ENCODE results near the gene EIF3F.

Gene EIF3F, protein sequence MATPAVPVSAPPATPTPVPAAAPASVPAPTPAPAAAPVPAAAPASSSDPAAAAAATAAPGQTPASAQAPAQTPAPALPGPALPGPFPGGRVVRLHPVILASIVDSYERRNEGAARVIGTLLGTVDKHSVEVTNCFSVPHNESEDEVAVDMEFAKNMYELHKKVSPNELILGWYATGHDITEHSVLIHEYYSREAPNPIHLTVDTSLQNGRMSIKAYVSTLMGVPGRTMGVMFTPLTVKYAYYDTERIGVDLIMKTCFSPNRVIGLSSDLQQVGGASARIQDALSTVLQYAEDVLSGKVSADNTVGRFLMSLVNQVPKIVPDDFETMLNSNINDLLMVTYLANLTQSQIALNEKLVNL

DNA sequence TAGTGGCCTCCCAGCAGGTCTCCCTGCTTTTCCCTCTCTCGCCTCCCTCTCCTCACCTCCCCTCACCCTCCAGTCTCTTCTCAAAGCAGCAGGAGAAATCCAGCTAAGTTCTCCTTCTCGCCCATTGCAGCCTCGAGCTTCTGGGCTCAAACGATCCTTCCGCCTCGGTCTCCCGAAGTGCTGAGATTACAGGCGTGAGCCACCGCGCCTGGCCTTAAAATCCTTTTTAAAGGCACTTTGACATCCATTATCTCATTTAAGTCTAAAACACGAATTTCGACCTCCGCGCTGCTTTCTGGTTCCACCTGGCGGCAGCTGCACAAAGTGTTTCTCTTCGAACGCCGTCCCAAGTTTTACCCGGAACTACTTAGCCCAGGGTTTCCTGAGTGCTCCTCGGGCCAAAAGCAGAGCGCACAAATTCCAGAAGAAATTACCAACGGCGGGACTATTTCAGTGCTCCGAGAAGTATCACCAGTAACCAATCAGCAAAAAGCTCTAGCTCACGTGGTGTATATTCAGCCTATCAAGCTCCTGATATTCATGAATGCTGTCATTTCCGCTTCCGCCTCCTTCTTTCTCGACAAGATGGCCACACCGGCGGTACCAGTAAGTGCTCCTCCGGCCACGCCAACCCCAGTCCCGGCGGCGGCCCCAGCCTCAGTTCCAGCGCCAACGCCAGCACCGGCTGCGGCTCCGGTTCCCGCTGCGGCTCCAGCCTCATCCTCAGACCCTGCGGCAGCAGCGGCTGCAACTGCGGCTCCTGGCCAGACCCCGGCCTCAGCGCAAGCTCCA lies at the start of gene EIF3F:
TSS of gene EIF3F (plus strand) at position 570 of the 792 bp plus-strand sequence. CDS start at position 586, 16 bp downstream.
- DNase-seq (ENCODE audit: low read depth): peak; percentile 99

DNA sequence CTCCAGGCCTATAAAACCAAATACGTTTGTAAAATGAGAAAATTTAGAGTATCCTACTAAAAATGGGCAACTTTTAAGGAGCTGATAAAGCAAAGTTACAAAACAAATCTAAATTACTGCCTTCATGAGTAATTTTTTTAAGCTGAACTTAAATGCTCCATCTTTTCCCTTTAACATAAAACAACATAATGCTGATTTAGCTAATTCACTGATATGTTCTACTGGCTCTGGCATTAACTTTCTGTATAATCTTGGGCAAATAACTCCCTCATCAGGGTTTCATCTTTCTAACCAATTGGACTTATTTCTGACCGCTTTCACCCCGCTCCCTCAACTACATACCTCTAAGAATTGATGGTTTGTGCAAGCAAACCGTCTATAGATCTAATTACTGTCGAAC lies 46.0 kb upstream of the EIF3F start:
- DNase-seq (ENCODE audit: low read depth): no peak

DNA sequence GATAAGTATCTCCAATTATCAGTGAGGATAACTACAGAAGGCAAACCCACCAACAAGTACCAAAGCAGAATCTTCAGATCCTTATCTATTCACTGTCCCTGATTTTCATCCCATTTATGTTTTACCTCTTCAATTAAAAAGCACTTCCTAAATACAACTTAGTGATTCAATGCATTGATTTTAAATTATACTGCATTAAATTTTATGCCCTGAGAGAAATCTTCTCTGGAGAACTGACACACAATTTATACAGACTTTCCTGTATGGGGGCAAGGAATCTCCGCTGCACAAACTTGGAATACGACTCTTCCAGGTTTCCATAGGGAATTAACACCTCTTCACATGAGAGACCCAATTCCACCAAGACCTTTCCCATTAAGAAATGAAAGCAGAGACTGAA lies 45.5 kb upstream of the EIF3F start, which contains the start of gene OR10A3:
TSS of gene OR10A3 (minus strand) at position 101 of the 400 bp plus-strand sequence. CDS start 2,188 bp downstream, outside the sequence.
- DNase-seq (ENCODE audit: low read depth): no peak

DNA sequence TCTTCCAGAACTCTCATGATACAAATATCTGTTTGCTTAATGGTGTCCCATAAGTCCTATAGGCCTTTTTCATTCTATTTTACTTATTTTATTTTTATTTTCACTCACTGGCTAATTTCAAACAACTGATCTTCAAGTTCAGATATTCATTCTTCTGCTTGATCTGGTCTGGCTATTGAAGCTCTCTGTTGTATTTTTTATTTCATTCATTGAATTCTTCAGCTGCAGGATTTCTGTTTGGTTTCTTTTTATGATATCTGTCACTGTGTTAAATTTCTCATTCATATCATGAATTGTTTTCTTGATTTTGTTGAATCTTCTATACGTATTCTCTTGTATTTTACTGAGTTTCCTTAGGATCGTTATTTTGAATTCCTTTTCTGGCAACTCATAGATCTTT lies 43.0 kb upstream of the EIF3F start:
- DNase-seq (ENCODE audit: low read depth): no peak

DNA sequence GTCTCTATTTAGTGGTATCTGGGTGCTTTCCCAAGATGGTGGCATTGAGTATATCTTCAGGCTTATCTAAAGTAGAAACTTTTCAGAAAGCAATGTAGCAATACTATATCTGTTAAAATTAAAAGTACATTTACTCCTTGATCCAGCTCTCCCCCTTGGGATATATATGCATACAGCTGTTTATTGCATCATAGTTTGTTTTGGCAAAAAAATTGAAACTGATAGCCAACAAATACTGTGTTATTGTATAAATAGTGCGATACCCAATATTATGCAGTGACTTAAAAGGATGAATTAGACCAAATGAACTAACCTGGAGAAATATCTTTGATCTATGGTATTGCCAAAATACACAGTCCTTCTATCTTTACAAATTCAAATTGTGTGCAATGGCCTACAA lies 37.2 kb upstream of the EIF3F start:
- DNase-seq (ENCODE audit: low read depth): no peak

DNA sequence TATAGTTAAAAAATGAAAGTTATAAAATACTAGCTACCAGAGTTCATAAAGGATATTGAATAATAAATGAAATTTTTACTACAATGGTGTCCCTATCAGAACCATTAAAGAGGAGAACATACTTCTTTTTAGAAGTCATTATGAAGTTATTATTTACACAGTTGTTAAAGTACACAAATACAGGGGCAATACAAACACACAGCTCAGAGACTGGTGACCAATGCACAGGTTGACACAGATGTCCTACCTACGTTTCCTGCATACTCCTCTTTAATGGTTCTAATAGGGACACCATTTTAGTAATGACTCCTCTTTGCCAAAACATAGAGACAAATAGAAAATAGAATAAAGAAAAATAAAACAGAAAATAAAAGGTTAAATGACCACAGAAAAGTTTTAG lies 31.9 kb upstream of the EIF3F start:
- DNase-seq (ENCODE audit: low read depth): no peak

DNA sequence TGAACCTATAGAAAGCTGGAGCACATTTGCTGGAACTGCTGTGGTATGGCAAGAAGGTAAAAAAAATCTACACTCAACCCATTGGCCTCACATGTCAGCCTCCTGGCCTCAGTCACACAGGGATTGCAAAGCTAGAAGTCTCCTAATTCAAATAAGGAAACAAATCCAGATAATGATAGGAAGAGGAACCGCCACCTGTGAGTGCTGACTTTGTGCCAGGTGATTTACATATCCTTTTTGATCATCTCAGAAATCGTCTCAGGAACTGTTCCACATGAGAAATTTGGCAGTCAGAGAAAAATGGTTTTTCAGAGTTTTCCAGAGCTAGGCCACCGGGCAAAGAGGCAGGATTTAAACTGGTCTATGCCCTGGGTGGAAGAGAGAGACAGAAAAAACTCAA lies 22.9 kb upstream of the EIF3F start:
- no peak for DNase-seq (ENCODE audit: low read depth)

DNA sequence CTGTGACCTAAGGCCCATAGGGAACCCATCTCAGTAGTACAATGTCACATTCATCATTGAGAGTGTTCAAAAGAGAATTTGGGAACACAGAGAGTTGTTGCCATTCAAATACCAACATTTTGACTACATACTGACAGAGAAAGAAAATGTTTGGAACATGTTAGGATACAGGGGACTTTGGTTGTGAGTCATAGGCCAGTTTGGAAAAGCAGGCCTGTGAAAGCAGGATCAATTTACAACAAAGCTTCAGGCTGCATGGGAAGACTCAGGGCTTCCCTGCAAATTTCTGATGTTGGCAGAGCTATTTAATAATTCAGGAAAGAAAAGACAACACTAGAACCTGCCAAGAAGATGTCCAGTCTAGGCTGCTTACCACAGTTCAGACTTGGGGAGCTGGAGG lies 22.3 kb upstream of the EIF3F start:
- no peak for DNase-seq (ENCODE audit: low read depth)

DNA sequence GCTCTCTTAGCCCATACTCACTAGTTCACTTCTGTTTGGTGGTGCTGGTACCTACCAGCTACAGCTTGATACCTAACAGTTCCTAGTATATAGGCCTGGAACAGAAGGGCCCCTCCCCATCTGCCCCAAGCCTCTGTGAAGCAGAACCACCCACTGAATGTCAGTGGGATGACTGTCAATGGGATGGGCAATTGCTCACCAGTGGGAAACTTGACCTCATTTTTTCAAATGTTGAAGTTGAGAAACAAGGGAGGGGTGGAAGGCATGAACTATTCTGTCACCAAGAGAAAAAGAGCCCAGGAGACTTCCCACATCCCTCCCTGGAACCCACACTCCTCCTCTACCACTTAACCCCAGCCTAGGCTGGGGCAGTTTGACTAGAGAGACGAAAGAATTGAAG lies 21.8 kb upstream of the EIF3F start, which contains the start of gene NLRP10:
TSS of gene NLRP10 (minus strand) at position 62 of the 400 bp plus-strand sequence. CDS start 1,952 bp downstream, outside the sequence.
- DNase-seq (ENCODE audit: low read depth): no peak

DNA sequence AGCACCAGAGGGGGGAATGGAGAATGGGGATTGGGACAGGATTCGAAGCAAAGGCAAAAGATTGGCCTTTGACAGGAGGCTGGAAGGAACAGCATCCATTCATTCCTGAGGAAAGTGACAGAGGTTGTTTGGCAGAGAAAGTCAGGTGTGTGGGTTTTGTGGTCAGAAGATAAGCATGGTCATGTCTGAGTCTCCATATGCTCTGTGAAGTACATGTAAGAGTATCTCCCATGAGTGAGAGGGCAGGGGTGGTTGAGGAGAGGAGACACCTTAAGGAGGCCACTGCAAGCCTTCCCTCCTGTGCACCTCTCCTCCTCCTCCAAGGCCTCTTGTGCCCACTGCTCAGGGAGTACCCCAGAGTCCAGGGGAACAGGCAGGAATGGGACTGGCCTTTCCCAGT lies 20.0 kb upstream of the EIF3F start:
- DNase-seq (ENCODE audit: low read depth): no peak

DNA sequence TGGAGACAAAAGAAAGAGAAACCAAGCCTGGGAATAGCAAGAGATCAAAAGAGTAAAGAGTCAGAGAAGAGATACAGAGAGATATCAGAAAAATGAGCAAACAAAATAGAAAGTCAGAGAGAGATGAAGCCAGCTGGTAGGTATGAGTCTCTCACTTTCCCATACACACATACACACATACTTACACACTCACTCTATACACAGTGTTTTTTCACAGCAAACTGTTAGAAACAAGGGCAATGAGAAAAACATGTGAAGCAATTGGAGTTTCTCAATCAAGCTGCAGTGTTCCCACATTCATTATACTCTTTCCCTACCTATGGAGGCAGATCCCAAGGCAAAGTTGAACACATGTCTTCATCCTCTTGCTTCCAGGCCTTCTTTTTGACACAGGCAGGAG lies 19.3 kb upstream of the EIF3F start:
- no peak for DNase-seq (ENCODE audit: low read depth)

DNA sequence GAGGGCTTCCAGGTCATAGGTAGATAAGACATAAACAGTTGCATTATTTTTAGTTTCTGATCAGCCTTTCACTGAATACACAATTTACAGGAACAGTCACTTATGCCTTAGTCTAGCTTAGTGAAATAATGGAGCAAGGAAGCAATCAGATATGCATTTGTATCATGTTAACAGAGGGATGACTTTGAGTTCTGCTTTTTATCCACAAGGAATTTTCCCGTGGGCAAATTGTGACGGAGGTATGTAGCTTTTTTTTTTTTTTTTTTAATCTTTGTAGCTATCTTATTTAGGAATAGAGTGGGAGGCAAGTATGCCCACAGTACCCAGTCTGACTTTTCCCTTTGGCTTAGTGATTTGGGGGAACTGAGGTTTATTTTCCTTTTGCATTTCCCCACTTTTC lies 18.5 kb upstream of the EIF3F start:
- DNase-seq (ENCODE audit: low read depth): no peak

DNA sequence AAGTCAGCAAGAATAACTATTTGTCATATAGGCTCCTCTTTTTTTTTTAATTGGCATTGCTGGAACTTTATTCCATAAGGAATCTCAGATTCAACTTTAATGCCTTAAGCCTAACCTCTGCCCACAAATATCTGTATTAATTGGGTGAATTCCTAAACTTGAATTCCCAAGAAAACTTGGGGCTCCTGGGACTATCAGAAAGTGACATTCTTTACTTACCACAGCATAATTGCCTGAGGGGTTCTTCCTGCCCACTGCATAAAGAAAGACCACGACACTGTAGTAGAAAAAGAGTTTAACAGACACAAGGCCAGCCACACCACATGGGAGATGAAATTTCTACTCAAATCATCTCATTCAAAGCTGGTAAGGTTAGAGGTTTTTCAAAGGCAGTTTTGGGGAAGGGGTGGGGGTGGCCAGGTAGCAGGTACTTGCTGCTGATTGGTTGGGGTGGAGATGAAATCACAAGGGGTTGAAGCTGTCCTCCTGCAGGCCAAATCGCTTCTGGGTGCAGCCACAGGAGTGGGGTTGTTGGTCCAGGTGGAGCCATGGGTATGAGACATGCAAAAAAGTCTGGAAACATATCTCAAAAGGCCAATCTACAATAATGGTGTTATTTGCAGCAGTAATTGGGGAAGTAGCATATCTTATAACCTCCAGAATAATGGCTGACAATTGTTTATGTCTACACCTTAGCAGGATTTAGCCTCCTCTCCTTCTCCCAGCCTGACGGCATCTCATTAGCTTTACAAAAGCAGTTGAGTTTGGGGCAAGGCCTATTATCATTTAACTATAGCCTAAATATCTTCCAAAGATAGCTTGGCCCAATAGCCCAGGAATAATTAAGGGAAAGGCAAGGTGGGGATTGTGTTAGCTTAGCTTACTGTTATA lies 17.1 kb upstream of the EIF3F start:
- no peak for DNase-seq (ENCODE audit: low read depth)

DNA sequence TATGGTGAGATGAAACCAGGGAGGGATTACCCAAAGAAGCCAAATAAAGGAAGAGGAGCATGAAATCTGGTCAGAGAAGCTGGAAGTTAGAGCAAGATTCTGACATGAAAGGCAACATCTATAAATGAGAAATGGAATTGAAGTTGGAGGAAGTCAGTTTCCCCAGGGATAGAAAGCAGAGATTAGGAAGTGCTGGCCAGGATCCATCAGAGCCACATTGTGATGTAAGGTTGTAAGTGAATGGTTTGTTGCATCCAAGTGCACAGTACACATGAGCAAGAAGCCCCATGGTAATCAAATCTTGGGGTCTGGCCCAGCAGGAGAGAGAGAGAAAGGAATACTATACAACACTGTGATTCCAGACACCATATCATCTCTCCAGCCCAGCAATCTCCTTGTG lies 15.3 kb upstream of the EIF3F start:
- DNase-seq (ENCODE audit: low read depth): no peak

DNA sequence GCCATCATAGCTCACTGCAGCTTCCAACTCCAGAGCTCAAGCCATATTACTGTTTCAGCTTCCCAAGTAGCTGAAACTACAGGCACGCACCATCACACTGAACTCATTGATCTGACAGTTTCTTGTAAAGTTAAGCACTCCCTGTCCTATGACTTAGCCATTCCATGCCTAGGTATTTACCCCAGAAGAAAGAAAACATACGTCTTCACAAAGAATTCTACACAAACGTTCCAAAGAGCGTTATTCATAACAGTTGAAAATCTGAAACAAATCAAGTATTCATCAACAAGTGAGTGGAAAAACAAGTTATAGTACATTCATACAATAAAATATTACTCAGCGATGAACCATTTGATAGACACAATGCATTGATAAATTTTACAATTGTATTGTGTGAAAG lies 14.1 kb upstream of the EIF3F start:
- DNase-seq (ENCODE audit: low read depth): no peak

DNA sequence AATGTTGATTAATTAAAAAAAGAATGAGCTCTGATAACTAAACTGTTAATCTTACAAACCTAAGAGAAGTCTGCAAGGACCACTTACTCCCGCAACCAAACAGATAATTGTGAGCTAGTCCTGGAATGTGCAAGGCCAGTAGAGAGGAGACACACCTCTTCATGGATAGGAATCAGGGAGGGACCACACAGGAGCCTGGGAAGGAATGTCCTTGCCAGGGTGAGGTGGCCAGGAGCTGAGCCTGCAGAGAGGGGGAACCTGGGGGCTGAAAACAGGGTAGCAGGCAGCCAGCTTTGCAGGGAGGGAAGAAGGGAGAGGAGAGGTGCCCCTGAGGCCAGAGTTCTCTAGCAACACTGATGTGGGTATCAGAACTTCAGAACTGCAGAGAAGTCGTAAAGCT lies 12.5 kb upstream of the EIF3F start:
- DNase-seq (ENCODE audit: low read depth): no peak

DNA sequence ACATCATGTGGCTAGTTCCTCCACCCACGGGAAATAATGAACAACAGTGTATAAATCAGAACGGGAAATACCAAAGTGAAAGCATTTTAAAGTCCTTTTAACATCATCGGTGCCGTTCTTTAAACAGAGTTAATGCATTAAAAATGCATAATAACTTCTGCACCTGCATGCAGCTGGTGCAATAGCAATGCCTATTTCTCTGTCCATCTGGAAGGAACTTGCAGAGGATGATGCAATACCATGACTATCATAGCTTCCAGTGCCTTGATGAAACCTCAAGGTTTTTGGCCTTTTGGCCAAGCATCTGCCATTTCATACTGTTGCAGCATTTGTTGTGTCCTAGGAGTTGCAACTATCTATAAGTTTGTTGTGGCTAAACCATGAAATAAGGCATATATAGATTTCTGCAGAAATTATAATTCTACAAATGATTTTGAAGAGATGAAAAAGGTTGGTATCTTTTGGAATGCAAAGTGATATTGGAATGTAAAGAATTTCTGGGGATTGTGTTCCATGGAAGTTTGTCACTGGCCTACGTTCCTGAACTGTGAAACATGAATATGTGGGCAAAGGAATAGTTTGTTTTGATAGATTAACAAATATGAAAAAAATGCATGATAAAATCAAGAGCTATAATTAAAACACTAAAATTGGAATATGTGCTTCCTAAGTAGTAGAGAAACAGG lies 9.8 kb upstream of the EIF3F start:
- DNase-seq (ENCODE audit: low read depth): no peak

DNA sequence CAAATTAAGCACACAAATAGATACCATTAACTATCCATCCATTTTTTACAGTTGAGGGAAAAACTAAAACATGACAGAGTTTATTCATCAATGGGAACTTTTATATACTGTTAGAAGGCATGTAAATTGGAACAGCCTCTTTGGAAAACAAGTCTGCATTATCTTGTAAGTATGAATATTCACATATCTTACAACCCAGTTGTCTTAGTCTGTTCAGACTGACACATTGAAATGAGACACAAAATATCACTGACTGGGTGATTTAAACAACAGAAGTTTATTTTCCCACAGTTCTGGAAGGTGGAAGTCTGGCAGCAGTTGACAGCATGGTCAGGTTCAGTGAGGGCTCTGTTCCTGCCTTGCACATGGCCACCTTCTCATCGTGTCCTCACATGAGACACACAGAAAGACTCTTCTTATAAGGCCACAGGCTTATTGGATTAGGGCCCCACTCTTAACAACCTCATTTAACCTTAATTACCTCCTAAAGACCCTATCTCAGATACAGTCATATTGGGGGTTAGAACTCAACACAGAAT lies 5.4 kb upstream of the EIF3F start:
- DNase-seq (ENCODE audit: low read depth): no peak

DNA sequence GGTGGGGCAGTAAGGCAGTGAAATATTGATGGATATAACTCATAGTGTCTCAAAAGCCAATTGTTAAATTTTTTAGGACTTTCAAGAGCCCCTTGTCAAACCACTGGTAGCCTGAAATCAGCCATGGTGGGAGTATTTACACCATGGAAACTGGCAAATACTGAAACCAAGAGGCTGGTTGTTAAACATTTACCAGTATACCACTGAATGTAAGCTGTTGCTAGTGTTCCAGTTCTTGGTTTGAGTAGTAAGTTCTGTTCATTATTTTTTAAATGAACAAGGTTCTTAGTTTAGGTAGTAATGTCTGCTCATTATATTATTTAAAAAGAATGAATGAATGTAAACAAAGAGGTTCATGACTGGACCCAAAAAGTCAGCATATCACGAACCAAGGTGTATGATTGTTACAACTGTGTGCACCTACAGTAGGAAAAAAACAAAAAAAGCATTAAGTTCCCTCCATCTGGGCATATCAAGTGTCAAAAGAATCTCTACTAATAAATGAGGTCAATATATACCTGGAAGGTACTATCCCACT lies 4.5 kb upstream of the EIF3F start:
- no peak for DNase-seq (ENCODE audit: low read depth)

DNA sequence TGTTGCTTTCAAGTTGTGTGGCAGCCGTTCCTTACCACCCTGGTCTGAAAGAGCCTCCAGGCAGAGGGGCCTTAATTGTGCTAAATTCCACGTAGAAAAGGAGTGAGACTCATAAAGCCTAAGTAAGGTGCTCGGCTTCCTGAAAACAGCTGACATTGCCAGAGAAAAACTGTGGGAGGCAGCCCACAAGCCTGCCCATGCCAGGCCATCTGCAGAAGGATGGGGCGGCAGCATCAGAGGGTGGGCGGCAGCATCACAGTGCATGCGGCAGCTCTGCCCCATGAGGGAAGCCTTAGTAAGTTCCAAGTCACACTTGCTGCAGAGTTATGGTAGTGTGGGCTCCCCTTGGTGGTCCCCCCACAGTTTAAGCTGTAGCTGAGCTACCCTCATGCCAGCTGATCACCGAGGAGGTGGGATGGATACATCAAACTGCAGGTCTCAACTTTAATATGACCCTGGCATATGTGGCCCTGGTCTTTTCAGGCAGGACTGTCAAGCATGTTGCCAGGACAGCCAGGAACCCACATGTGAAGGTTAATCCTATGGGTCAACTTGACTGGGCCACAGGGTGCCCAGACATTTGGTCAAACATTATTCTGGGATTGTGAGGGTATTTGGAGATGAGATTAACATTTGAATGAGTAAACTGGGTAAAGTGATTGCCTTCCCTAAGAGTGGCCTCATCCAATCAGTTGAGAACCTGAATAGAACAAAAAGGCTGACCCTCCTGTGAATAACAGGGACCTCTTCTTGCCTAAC lies 3.1 kb upstream of the EIF3F start:
- DNase-seq (ENCODE audit: low read depth): no peak

Measured in CMK (cell line).